Loucy (cell line): ENCODE measurements around the gene NKX6-2.

Source experiments
- EZH2phosphoT487 ChIP-seq: fragments of 200-600 bp; IDR thresholded peaks from 2 replicates; pipeline ENCODE4 v1.6.1; 2018; ENCODE audit warnings: antibody characterized with exemption, mild to moderate bottlenecking, moderate library complexity, borderline replicate concordance
- TF ChIP-seq, protein P1 (sequence below): fragments of 200-600 bp; sonication (generic); conservative IDR thresholded peaks from 2 replicates; pipeline ENCODE4 v1.5.1; 2014; ENCODE audit warnings: mild to moderate bottlenecking, antibody characterized with exemption, low read length

DNA sequence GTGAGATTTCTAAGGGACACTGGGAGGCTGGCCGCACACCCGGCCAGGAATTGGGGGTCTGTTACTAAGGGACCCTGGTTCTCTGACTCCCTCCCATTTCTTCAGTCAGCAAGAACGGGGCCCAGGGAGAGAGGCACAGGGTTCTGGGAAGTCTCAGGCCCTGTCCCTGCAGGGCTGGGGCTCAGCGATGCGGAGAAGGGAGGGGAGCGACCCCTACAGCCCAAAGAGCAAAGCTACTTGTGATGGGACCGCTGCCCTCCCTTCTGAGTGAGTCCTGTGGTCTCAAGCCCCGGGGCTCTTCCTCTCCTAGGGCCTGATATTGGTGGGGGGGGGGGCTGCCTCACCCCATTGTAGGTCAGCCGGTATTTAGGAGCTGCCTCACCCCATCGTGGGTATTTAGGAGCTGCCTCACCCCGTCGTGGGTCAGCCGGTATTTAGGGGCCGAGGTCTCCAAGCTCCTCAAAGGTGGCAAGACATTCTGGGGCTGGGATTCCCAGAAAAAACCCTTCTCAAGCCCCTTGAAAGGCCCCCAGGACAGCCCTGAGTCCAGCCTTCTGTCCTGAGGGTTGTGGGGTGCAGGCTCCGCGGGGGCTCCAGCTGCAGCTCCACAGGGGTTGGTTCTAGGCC lies 16.9 kb upstream of the NKX6-2 start:
- TF ChIP-seq, protein P1, sequence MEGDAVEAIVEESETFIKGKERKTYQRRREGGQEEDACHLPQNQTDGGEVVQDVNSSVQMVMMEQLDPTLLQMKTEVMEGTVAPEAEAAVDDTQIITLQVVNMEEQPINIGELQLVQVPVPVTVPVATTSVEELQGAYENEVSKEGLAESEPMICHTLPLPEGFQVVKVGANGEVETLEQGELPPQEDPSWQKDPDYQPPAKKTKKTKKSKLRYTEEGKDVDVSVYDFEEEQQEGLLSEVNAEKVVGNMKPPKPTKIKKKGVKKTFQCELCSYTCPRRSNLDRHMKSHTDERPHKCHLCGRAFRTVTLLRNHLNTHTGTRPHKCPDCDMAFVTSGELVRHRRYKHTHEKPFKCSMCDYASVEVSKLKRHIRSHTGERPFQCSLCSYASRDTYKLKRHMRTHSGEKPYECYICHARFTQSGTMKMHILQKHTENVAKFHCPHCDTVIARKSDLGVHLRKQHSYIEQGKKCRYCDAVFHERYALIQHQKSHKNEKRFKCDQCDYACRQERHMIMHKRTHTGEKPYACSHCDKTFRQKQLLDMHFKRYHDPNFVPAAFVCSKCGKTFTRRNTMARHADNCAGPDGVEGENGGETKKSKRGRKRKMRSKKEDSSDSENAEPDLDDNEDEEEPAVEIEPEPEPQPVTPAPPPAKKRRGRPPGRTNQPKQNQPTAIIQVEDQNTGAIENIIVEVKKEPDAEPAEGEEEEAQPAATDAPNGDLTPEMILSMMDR = no peak
- TF ChIP-seq EZH2phosphoT487 = no peak
